ENCODE results near the gene COA4.

COA4 gene

DNA sequence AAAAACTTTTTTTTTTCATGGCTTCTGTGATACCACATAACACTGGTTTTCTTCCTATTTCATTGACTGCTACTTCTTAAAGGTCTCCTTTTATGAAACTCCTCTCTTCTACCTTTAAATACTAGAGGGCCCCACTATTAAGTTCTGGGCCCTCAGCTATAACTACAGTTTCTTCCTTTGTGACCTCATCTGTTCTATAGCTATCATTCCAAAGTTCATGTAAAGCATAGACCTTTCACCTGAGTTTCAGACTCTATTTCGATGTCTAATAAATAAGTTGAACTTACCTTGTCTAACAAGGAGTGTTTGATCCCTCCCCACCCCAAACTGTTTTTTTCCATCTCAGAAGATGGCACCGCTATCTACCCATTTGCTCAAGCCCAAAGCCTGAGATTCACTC lies 35.4 kb upstream of the COA4 start:
- no peak overlapping the region for H3K27ac ChIP-seq
- H3K4me3 ChIP-seq (ENCODE audit: low read depth, low read length) = no peak overlapping the region
- no peaks in the 10 kb centered on the region for H3K27me3 ChIP-seq (replicated peaks)
- TF ChIP-seq, protein P1, sequence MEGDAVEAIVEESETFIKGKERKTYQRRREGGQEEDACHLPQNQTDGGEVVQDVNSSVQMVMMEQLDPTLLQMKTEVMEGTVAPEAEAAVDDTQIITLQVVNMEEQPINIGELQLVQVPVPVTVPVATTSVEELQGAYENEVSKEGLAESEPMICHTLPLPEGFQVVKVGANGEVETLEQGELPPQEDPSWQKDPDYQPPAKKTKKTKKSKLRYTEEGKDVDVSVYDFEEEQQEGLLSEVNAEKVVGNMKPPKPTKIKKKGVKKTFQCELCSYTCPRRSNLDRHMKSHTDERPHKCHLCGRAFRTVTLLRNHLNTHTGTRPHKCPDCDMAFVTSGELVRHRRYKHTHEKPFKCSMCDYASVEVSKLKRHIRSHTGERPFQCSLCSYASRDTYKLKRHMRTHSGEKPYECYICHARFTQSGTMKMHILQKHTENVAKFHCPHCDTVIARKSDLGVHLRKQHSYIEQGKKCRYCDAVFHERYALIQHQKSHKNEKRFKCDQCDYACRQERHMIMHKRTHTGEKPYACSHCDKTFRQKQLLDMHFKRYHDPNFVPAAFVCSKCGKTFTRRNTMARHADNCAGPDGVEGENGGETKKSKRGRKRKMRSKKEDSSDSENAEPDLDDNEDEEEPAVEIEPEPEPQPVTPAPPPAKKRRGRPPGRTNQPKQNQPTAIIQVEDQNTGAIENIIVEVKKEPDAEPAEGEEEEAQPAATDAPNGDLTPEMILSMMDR (IDR thresholded peaks at IDR 0.05; ENCODE audit: low read depth, low read length, missing control alignments) = no peak
- peaks cover 3% of the 10 kb centered on the region for H3K36me3 ChIP-seq (replicated peaks)
- DNase-seq = no peak
- in situ Hi-C loops (cut with HindIII; ENCODE audit: low pct_ligation_motif_present, low sequenced_read_pairs) = no loop called here

DNA sequence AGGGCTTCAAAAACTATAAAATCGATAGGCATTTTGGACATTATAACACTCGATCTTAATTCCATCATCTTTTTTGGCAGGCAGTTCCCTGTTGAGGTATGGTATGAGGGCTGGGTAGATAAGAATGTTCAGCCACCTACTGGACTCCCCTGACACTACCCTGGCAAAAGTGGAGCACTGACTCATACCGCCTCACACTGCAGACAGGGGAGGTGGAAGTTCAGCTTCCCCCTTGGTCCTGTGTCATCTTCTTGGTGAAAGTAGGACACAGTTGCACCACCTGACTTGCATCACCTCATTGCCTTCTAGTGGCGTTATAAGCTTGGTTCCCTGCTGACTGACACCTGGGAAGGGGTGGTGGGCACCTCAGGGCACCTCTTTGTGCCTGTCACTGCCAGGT lies 30.5 kb upstream of the COA4 start:
- TF ChIP-seq, protein P1 (IDR thresholded peaks at IDR 0.05; ENCODE audit: low read depth, low read length, missing control alignments) = no peak
- Histone ChIP-seq H3K36me3 (replicated peaks) (no peaks in the 10 kb centered on the region), H3K4me3 (ENCODE audit: low read depth, low read length) (no peak overlapping the region), H3K27ac (no peak overlapping the region), H3K27me3 (replicated peaks) (no peaks in the 10 kb centered on the region)
- DNase-seq = peak; percentile 15
- in situ Hi-C loops (cut with HindIII; ENCODE audit: low pct_ligation_motif_present, low sequenced_read_pairs) = no loop called here

DNA sequence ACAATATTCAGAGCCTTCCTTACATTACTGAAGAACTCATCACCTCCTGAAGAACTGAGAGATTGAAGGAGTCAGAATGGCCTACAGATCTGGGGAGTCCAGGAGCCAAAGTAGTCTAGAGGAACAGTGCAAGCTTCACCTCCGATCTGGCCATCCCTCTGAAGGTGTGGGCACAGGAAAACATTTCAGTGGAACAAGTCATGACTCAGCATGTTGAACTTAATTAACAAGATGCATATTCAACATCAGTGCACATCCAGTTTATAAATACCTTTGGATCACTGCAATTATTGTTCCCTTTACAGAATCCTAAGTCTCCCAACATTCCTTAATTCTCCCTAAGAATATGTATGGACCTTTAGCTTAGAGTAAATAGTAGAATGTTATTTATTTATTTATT lies 25.7 kb upstream of the COA4 start:
- in situ Hi-C loops (cut with HindIII; ENCODE audit: low pct_ligation_motif_present, low sequenced_read_pairs) = no loop called here
- Histone ChIP-seq H3K27ac (no peak overlapping the region), H3K36me3 (replicated peaks) (peaks cover 5% of the 10 kb centered on the region), H3K27me3 (replicated peaks) (no peaks in the 10 kb centered on the region), H3K4me3 (ENCODE audit: low read depth, low read length) (no peak overlapping the region)
- DNase-seq = no peak
- TF ChIP-seq, protein P1 (IDR thresholded peaks at IDR 0.05; ENCODE audit: low read depth, low read length, missing control alignments) = no peak

DNA sequence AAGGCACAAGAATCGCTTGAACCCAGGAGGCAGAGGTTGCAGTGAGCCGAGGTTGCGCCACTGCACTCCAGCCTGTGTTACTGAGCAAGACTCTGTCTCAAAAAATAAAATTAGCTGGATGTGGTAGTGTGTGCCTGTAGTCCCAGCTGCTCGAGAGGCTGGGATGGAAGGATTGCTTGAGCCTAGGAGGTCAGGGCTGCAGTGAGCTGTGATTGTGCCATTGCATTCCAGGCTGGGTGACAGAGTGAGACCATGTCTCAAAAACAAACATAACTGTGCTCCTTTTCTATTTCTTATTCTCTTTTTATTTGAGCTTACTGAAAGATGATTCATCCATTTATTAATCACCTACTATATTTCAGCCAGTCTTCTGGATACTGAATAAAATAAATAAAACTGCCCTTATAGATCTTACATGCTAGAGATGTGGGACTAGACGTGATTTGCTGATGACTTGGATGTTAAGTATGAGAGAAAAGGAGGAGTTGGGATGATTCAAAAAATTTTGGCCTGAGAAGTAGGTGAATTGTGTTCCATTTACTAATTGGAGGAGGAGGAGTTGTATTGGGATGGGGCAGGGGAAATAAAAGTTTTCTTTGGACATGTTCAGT lies 18.2 kb upstream of the COA4 start:
- TF ChIP-seq, protein P1 (IDR thresholded peaks at IDR 0.05; ENCODE audit: low read depth, low read length, missing control alignments) = no peak
- Histone ChIP-seq H3K36me3 (replicated peaks) (no peaks in the 10 kb centered on the region), H3K27me3 (replicated peaks) (no peaks in the 10 kb centered on the region), H3K27ac (no peak overlapping the region), H3K4me3 (ENCODE audit: low read depth, low read length) (no peak overlapping the region)
- in situ Hi-C loops (cut with HindIII; ENCODE audit: low pct_ligation_motif_present, low sequenced_read_pairs) = no loop called here
- DNase-seq = no peak

DNA sequence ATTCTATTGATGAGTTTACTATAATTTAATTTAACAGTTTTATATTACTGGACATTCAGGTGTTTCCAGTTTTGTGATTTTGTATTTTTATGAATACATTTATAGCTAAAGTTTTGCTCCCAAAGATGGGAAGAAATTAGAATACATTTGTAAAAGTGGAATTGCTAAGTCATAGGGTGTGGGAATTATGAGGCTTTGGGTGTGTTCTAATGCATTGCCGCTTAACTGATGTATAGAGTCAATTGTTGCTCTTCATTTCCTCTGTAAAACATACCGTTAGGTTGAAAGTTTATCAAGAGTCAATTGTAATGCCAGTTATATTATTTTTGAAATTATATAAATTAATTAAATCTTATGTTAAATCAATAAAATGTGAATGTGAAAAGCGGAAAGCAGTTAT lies 16.4 kb upstream of the COA4 start:
- no peak for DNase-seq
- no peaks in the 10 kb centered on the region for H3K36me3 ChIP-seq (replicated peaks)
- no peak overlapping the region for H3K27ac ChIP-seq
- TF ChIP-seq, protein P1 (IDR thresholded peaks at IDR 0.05; ENCODE audit: low read depth, low read length, missing control alignments) = no peak
- in situ Hi-C loops (cut with HindIII; ENCODE audit: low pct_ligation_motif_present, low sequenced_read_pairs) = no loop called here
- no peaks in the 10 kb centered on the region for H3K27me3 ChIP-seq (replicated peaks)
- no peak overlapping the region for H3K4me3 ChIP-seq (ENCODE audit: low read depth, low read length)

DNA sequence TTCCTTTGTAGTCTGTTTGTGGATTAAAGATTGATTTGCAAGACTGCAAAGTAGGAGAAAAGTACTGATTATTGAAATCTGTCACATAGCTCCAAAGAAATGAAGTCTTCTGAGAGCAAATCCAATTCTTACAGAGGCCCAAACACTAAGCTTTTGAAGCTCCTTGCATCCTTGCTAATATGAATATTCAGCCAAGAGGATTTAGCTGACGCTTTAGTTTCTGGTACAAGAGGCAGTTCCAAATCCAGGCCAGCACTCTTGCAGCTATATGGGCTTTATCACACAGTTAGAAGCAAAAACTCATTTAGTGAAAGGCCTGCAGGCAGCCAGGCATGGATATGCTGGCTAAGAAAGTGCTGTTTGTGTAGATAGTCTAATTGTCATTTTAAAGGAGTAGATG lies 12.9 kb upstream of the COA4 start:
- no peak overlapping the region for H3K4me3 ChIP-seq (ENCODE audit: low read depth, low read length)
- H3K36me3 ChIP-seq (replicated peaks) = no peaks in the 10 kb centered on the region
- TF ChIP-seq, protein P1 (IDR thresholded peaks at IDR 0.05; ENCODE audit: low read depth, low read length, missing control alignments) = no peak
- H3K27ac ChIP-seq = no peak overlapping the region
- no peak for DNase-seq
- in situ Hi-C loops (cut with HindIII; ENCODE audit: low pct_ligation_motif_present, low sequenced_read_pairs) = no loop called here
- no peaks in the 10 kb centered on the region for H3K27me3 ChIP-seq (replicated peaks)
